ENCODE data around the gene SCYGR3.

DNA sequence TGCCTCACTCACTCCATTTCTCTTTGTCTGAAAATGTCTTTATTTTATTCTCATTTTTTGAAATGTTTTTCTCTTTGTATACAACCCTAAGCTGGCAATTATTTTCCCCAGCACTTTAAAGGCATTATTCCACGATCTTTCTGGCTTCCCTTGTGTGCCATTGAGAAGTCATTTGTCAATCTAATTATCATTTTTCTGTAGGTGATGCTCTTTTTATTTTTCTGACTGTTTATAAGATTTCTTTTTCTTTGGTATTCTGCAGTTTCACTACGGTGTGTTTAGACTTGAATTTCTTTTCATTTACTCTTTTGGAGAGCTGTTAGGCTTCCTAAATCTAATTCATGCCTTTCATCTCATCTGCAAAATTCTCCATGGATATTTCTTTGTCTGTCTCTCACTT is 10.8 kb upstream of the SCYGR3 start:
- TF ChIP-seq, protein P1, sequence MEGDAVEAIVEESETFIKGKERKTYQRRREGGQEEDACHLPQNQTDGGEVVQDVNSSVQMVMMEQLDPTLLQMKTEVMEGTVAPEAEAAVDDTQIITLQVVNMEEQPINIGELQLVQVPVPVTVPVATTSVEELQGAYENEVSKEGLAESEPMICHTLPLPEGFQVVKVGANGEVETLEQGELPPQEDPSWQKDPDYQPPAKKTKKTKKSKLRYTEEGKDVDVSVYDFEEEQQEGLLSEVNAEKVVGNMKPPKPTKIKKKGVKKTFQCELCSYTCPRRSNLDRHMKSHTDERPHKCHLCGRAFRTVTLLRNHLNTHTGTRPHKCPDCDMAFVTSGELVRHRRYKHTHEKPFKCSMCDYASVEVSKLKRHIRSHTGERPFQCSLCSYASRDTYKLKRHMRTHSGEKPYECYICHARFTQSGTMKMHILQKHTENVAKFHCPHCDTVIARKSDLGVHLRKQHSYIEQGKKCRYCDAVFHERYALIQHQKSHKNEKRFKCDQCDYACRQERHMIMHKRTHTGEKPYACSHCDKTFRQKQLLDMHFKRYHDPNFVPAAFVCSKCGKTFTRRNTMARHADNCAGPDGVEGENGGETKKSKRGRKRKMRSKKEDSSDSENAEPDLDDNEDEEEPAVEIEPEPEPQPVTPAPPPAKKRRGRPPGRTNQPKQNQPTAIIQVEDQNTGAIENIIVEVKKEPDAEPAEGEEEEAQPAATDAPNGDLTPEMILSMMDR (IDR thresholded peaks at IDR 0.05; ENCODE audit: insufficient read depth, low read length, poor library complexity, severe bottlenecking) = no peak
- TF ChIP-seq EZH2phosphoT487 (conservative IDR thresholded peaks at IDR 0.05; ENCODE audit: low read length) = no peak

Data from SU-DHL-6 (cell line).